Right cardiac atrium (tissue), 5 donors: ENCODE results near the gene RAB4B. TPM values are rescaled to one million over a fixed set of nuclear protein-coding genes. Genes with fewer than 3 reads are reported as not detected.
A peak's percentile ranks its signal among the peaks of the same experiment; 100 is the strongest.
"Not testable (repeated sequence)": the region's sequence is repeated elsewhere in the genome, so short reads cannot be mapped to it uniquely, and the experiment has no call there.

Experiments used
- ATAC-seq, 2 donors: fragments of 200-7000 bp; cut with Tn5 transposase; one replicate each; pipeline versions ENCODE4 v1.8.0 to v1.9.1; 2020; ENCODE audit warnings: moderate library complexity in 2 of 2, mild to moderate bottlenecking in 1 of 2
- DNase-seq, 3 donors: peaks; one replicate each; pipeline ENCODE4 v3.0.0-alpha.2; 2020
- H3K27ac ChIP-seq: one replicate; pipeline ENCODE4 v1.5.1; 2013; ENCODE audit warnings: mild to moderate bottlenecking, low read length, control low read depth, moderate library complexity
- H3K27me3 ChIP-seq: one replicate; pipeline ENCODE4 v1.6.1; 2013; ENCODE audit not compliant: control insufficient read depth, insufficient read depth
- H3K4me1 ChIP-seq: one replicate; pipeline ENCODE4 v1.6.1; 2013; ENCODE audit warnings: low read length; ENCODE audit not compliant: control insufficient read depth, insufficient read depth
- H3K4me3 ChIP-seq: one replicate; pipeline ENCODE4 v1.5.1; 2013; ENCODE audit warnings: low read length, control low read depth
- H3K9me3 ChIP-seq: one replicate; pipeline ENCODE4 v1.6.1; 2013; ENCODE audit warnings: low read length; ENCODE audit not compliant: control insufficient read depth
- WGBS: extraction: QIAGEN DNeasy Blood & Tissue Kit; methylation state at CpG from one replicate; pipeline ENCODE4 v1.1.7; 2013; 5-methylcytosine and 5-hydroxymethylcytosine counted together
- intact Hi-C, 4 donors: fragments of 100-400 bp; cut with DNase I; formaldehyde crosslinking; loops; one replicate each; pipeline versions ENCODE4 v1.11.0 to v1.14.0; 2022 to 2023
- long read RNA-seq, 4 donors: library from polyadenylated mRNA; unstranded; transcript quantifications; one replicate each; pipeline ENCODE4 v2.0.0, GENCODE V29; 2020 to 2021
- polyA plus RNA-seq: library from polyadenylated mRNA; stranded (reverse); fragments of 200-250 nt; gene quantifications from one replicate; pipeline ENCODE4 v1.2.3, GENCODE V29; 2013
- total RNA-seq, 4 donors: library from RNA; stranded (reverse); fragmentation: NEBNext Ultra II Directional; extraction: Animal tissue kit (Norgen Biotek cat#: 25700); gene quantifications; one replicate each; pipeline ENCODE4 v1.2.1, GENCODE V29; 2021
- donor health status: healthy with polysubstance abuse.
- donor health status: DM: no; HTN: yes; CAD: no.
- donor health status: DM: no; HTN: no; CAD: no.
- donor health status: DM: no; HTN: yes; CAD: no; lungs with severe emphysema.
- donor health status: DM: yes; HTN: yes; CAD: no.

The RAB4B gene, protein sequence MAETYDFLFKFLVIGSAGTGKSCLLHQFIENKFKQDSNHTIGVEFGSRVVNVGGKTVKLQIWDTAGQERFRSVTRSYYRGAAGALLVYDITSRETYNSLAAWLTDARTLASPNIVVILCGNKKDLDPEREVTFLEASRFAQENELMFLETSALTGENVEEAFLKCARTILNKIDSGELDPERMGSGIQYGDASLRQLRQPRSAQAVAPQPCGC
- 10 to 100 TPM; 14.4 to 17.0 (median 15.2) TPM for total RNA-seq
- 25.3 TPM for polyA plus RNA-seq
- long read RNA-seq, donor 1, transcript RAB4B-201 (8 exons, 1,133 nt): major isoform, 20 of 27 reads
- long read RNA-seq, donor 1, partial matches to known transcripts: 5 of 27 reads
- long read RNA-seq, donor 1, other reads (novel, unspliced or antisense): 1 of 27 reads
- long read RNA-seq, donor 2, transcript RAB4B-201 (8 exons, 1,133 nt): major isoform, 8 of 13 reads
- long read RNA-seq, donor 2, partial matches to known transcripts: 1 of 13 reads
- long read RNA-seq, donor 2, other reads (novel, unspliced or antisense): 4 of 13 reads
- long read RNA-seq, donor 3, transcript RAB4B-201 (8 exons, 1,133 nt): major isoform, 11 of 18 reads
- long read RNA-seq, donor 3, partial matches to known transcripts: 1 of 18 reads
- long read RNA-seq, donor 3, other reads (novel, unspliced or antisense): 6 of 18 reads
- long read RNA-seq, donor 4, transcript RAB4B-201 (8 exons, 1,133 nt): major isoform, 5 of 12 reads
- long read RNA-seq, donor 4, partial matches to known transcripts: 3 of 12 reads
- long read RNA-seq, donor 4, other reads (novel, unspliced or antisense): 4 of 12 reads

DNA sequence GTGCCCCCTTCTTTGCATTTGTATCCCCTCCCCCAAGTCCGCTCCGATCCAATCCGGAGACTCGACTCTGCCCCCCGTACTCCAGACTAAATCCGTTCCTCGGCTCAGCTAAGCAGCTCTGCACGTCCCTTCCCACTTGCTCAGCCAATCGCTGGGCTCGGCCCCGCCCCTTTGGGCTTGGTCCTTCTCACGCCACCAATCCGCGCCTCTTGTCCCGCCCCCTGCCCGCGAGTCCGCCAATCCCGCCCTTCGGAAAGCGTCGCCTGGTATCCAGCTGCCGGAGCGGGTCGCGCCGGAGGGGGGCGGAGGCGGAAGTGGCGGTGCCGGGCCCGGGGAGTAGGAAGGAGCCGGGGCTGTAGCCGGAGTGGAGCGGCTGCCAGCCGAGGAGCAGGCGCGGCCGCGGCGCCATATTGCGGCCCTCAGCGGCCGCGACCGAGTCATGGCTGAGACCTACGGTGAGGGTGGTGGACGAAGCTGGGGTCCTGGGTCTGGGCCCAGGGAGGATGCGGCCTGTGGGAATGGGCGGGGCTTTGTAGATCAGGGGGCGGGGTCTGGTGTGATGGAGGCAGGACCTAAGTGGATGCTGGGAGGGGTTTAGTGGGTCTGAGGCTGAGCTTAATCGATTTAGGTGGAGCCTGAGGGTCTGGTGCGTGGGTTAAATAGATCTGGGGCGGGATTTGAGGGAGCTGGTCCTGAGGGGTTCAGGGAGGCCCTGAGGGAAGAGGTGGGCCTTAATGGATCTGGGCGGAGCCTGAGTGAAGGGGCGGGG lies at the start of gene RAB4B:
Gene RAB4B (plus strand): TSS at position 311 of the 769 bp plus-strand sequence. CDS start 129 bp downstream, at position 440.
- peak within 1 kb of the TSS; percentile 99 for H3K27ac ChIP-seq
- no peaks in the 10 kb centered on the region for H3K9me3 ChIP-seq
- under 1% methylated on average over 56 of the region's 56 CpGs for WGBS
- ATAC-seq (peak; percentile 97), DNase-seq (peak; percentile 100)
- H3K4me1 ChIP-seq: peaks cover 4% of the 10 kb centered on the region
- H3K4me3 ChIP-seq: peak within 1 kb of the TSS; percentile 75
- intact Hi-C loops: no loop called here
- H3K27me3 ChIP-seq: no peaks in the 10 kb centered on the region

DNA sequence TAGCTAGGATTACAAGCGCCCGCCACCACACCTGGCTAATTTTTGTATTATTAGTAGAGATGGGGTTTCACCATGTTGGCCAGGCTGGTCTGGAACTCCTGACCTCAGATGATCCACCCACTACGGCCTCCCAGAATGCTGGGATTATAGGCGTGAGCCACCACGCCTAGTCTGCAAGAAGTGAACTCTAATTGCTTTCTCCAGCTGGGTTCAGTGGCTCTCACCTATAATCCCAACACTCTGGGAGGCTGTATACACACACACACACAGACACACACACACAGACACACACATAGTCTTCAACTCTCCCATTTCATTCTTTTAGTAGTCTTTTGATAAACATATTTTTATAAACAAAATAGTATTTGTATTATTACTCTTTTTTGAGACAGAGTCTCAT lies 48.0 kb upstream of the RAB4B start:
- H3K9me3 ChIP-seq, DNase-seq, H3K27me3 ChIP-seq, H3K4me3 ChIP-seq, H3K27ac ChIP-seq, H3K4me1 ChIP-seq, ATAC-seq, intact Hi-C loops: not testable (repeated sequence)
- WGBS: 90% methylated on average over 5 of the region's 5 CpGs

DNA sequence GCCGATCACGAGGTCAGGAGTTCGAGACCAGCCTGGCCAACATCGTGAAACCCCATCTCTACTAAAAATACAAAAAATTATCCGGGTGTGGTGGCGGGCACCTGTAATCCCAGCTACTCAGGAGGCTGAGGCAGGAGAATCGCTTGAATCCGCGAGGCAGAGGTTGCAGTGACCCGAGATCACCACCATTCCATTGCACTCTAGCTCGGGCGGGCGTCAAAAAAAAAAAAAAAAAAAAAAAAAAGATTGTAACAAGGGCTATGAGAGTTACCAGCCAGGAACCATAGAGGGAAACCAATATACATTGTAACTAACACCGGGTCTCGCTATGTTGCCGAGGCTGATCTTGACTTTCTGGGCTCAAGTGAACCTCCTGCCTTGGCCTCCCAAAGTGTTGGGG lies 45.7 kb upstream of the RAB4B start:
- intact Hi-C loops, DNase-seq, H3K27ac ChIP-seq, H3K4me1 ChIP-seq, H3K4me3 ChIP-seq, ATAC-seq, H3K27me3 ChIP-seq, H3K9me3 ChIP-seq: not testable (repeated sequence)
- 95% methylated on average over 16 of the region's 16 CpGs for WGBS

DNA sequence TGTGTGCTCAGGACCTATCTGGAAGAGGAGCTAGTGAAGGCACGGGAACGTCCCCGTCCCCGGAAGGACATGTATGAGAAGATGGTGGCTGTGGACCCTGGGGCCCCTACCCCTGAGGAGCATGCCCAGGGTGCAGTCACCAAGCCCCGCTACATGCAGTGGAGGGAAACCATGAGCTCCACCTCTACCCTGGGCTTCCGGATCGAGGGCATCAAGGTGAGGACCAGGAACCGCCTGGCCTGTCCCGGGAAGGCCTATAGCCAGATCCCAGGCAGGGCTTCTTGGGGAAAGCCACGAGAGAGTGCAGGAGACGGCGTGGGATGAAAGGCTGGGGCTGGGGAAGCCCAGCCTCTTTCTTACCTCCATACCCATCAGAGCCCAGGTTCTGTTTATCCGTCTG lies 44.9 kb upstream of the RAB4B start:
- intact Hi-C loops: no loop called here
- Histone ChIP-seq H3K9me3 (no peaks in the 10 kb centered on the region), H3K4me1 (no peaks in the 10 kb centered on the region), H3K4me3 (no peak overlapping the region), H3K27ac (no peak overlapping the region), H3K27me3 (no peaks in the 10 kb centered on the region)
- 92% methylated on average over 13 of the region's 13 CpGs for WGBS
- peak in 1 of 3 donors; percentile 31 for DNase-seq
- no peak for ATAC-seq

DNA sequence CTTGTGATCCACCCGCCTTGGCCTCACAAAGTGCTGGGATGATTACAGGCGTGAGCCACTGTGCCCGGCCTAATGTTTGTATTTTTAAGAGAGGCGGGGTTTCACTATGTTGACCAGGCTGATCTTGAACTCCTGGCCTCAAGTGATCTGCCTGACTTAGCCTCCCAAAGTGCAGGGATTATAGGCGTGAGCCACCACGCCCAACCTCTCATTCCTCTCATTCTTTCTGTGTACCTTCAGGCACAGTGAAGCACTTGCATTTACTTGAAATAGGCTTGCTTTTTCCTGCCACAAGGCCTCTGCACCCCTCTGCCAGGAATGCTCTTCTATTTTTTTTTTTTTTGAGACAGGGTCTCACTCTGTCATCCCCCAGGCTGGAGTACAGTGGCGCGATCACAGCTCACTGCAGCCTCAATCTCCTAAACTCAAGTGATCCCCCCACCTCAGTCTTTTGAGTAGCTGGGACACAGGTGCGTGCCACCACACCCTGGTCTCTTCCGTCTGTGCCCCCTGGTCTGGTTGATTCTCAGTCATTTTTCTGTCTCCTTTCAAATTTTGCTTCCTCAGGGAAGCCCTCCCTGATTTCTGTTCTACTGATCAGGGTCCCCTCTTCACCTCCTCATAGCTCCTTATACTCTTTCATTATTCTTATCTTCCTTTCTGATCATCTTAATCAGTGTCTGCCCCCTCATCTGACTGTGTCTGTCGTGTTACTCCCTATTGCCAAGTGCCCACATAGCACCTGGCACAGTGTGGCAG lies 42.9 kb upstream of the RAB4B start:
- no peak for ATAC-seq
- no peak overlapping the region for H3K4me3 ChIP-seq
- H3K27me3 ChIP-seq: no peaks in the 10 kb centered on the region
- intact Hi-C loops: no loop called here
- H3K9me3 ChIP-seq: no peaks in the 10 kb centered on the region
- 94% methylated on average over 11 of the region's 11 CpGs for WGBS
- no peaks in the 10 kb centered on the region for H3K4me1 ChIP-seq
- peak in 1 of 3 donors; percentile 10 for DNase-seq
- H3K27ac ChIP-seq: no peak overlapping the region

- H3K9me3 ChIP-seq: no peaks in the 10 kb centered on the region
- 91% methylated on average over 9 of the region's 9 CpGs for WGBS
- no peaks in the 10 kb centered on the region for H3K27me3 ChIP-seq
- ATAC-seq (no peak), DNase-seq (peak in 1 of 3 donors; percentile 28)
- intact Hi-C loops: no loop called here
- H3K4me3 ChIP-seq: no peak overlapping the region
- no peaks in the 10 kb centered on the region for H3K4me1 ChIP-seq
- no peak overlapping the region for H3K27ac ChIP-seq
Measured at GRCh38 chr19:40736661-40737060, 41.4 kb upstream of the RAB4B start.

- Histone ChIP-seq H3K27me3 (no peaks in the 10 kb centered on the region), H3K27ac (no peak overlapping the region), H3K4me3 (no peak overlapping the region), H3K4me1 (no peaks in the 10 kb centered on the region), H3K9me3 (no peaks in the 10 kb centered on the region)
- WGBS: 74% methylated on average over 9 of the region's 9 CpGs
- no peak for ATAC-seq
- peak in 2 of 3 donors; percentile 48 to 69 for DNase-seq
- intact Hi-C loops: no loop called here
Measured at GRCh38 chr19:40737102-40737644, 40.9 kb upstream of the RAB4B start.

DNA sequence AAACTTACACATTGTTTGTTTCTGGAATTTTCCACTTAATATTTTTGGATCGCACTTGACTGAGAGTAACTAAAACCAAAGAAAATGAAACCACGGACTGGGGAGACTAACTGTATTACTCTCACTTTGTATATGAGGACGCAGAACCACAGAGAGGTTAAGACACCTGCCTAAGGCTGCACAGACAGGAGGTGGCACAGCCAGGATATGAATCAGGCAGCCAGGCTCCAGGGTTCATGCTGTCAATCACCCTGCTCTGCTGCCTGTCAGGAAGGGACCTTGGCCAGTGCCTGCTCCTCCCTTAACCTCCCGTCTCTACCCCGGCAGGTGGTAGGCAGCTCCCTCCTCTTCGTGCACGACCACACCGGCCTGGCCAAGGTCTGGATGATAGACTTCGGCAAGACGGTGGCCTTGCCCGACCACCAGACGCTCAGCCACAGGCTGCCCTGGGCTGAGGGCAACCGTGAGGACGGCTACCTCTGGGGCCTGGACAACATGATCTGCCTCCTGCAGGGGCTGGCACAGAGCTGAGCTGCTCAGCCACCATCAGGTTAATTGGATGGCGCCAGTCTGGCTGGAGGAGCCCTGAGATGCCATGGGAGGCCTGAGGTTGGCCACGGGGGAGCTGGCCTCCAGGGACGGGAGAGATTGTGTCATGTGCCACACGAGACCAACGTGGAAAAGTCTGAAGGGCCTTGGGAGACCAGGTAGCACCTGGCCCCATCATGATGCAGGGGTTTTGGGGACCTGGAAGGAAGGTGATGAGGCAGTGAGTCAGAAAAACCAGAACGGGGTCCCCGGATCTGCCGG lies 38.8 kb upstream of the RAB4B start:
- H3K4me3 ChIP-seq: no peak overlapping the region
- WGBS: 84% methylated on average over 22 of the region's 22 CpGs
- H3K27ac ChIP-seq: no peak overlapping the region
- H3K4me1 ChIP-seq: no peaks in the 10 kb centered on the region
- peak in 2 of 3 donors; percentile 38 to 52 for DNase-seq
- H3K27me3 ChIP-seq: no peaks in the 10 kb centered on the region
- no peaks in the 10 kb centered on the region for H3K9me3 ChIP-seq
- intact Hi-C loops: no loop called here
- no peak for ATAC-seq

DNA sequence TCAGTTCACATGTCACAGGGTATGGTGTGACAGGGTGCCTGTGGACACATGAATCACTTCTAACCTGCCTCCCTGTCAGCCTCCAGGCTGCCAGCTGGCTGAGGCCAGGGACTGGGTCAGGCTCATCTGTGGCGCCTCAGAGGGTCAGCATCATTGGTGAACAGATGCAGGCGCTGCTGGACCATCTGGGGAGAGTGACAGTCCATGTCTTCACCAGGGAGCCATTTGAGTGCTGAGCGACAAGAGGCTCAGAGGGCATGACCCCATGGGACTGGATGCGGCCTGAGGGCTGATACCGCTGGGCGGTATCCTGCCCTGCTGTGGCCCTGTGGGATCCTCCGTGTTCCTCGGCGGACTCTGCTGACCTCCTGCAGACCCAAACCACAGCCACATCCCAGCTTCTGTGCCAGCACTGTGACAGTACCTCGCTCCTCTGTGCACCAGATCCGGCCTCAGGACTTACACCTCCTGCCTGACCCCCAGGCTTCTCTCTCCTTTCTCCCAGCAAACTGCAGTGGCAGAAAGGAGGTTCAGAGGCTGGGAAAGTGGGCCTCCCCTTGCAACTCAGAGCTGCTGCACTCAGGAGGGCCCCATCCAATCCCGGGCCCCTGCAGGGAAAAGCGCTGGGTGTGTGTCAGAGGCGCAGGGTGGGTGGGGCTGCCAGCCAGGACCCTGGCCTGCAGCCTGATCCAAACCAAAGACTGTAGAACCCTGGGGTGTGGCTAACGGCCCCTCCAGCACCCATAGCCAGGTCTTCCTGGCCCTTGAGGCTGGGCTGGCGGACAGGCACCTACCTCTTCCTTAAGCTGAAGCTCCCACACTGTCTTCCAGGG lies 38.0 kb upstream of the RAB4B start:
- Histone ChIP-seq H3K4me3 (no peak overlapping the region), H3K27ac (peak overlapping the region; percentile 14)
- DNase-seq: peak in 2 of 3 donors; percentile 60 to 72

More for the DNA sequence above, 38.0 kb upstream of the RAB4B start:
- intact Hi-C loops: no loop called here
- H3K4me1 ChIP-seq: no peaks in the 10 kb centered on the region
- ATAC-seq: peak; percentile 9 to 25
- no peaks in the 10 kb centered on the region for H3K27me3 ChIP-seq
- H3K9me3 ChIP-seq: no peaks in the 10 kb centered on the region
- WGBS: 64% methylated on average over 16 of the region's 16 CpGs
